ENCODE measurements around the gene MYADML2. TPM values are rescaled to one million over a fixed set of nuclear protein-coding genes. Genes with fewer than 3 reads are reported as not detected.

Gene MYADML2
- total RNA-seq, 1 experiment from 2014 or later: 0.22 TPM

DNA sequence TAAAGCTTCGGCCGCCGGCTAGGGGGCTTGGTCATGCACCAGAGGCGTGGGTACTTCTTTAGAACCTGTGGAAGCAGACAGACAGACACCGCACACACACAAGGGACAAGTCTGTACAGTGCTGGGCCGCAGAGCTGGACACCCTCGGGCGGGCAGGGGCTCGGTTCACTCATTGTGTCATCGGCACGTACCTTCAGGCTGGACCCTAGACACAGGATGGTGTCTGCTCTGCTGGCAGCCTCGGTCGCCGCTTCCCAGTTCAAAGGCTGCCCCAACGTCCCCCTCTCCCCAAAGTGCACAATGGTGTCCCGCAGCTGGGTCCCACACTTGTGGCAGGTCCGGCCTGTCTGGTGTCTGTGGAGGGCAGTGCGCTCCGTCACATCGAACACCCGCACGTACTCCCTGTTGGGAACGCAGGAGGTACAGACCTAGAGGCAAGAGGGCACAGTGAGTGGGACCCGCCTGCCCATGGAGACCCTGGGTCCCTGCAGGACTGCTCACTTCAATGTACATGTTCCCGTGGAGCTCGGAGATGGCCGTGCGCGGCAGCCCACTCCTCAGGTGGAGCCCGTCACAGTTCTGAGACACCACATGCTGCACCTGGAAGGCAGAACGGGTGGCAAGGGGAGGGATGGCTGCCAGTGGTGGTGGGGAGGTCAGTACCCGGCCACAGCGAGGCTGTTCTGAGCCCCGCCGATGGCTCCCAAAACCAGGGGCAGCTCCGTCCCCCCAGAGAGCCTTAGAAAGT lies 32.8 kb downstream of the MYADML2 start:
- no peak overlapping the region for H3K4me2 ChIP-seq (ENCODE audit: insufficient read depth, insufficient read length, low read length)
- Mint-ChIP-seq H3K36me3 (ENCODE audit: insufficient read depth in 1 of 3, low read depth in 3 of 3) (peaks cover 17 to 40% (median 38%) of the 10 kb centered on the region in 3 experiments; a peak in 6 of 7 replicates), H3K4me3 (no peak overlapping the region), H3K27ac (no peak overlapping the region), H3K9me3 (no peaks in the 10 kb centered on the region; a peak in 1 of 5 replicates), H3K27me3 (ENCODE audit: low read depth) (no peaks in the 10 kb centered on the region), H3K4me1 (peaks cover 11 to 16% of the 10 kb centered on the region in 2 experiments)
- no peaks in the 10 kb centered on the region for H3K9me3 ChIP-seq (ENCODE audit: control insufficient read depth, low read depth, low read length)
- no peak overlapping the region for H3K9ac ChIP-seq (ENCODE audit: extremely low read depth, insufficient read length, low read length)
- no peak overlapping the region for H2BK120ac ChIP-seq (ENCODE audit: low read depth, low read length, poor library complexity, severe bottlenecking)
- H3K56ac ChIP-seq (ENCODE audit: insufficient read length, low read depth, low read length): no peak overlapping the region
- no peaks in the 10 kb centered on the region for H3K4me1 ChIP-seq (ENCODE audit: insufficient read depth, low read length)
- no peak overlapping the region for H3K23ac ChIP-seq (ENCODE audit: insufficient read length, low read depth, low read length)
- H3K18ac ChIP-seq (ENCODE audit: insufficient read length, low read depth, low read length): no peak overlapping the region
- no peak overlapping the region for H2BK15ac ChIP-seq (ENCODE audit: low read depth, low read length)
- peaks cover 11% of the 10 kb centered on the region for H3K23me2 ChIP-seq (ENCODE audit: insufficient read length, low read depth, low read length, poor library complexity, severe bottlenecking)
- no peak overlapping the region for H4K8ac ChIP-seq (replicated peaks; ENCODE audit: insufficient read length, low read depth, low read length)
- H3K27ac ChIP-seq (ENCODE audit: insufficient read length, low read depth, low read length): no peak overlapping the region
- H4K20me1 ChIP-seq (ENCODE audit: control insufficient read depth, insufficient read depth, insufficient read length): no peaks in the 10 kb centered on the region
- no CpG with 5 or more reads among the region's 36 CpGs for WGBS (ENCODE audit: extremely low coverage, insufficient read length, low lambda C conversion rate)
- no peak overlapping the region for H4K5ac ChIP-seq (ENCODE audit: insufficient read length, low read depth, low read length)
- H3K79me2 ChIP-seq (ENCODE audit: insufficient read depth, low read length): no peaks in the 10 kb centered on the region; the same call in 1 of the 2 replicates
- DNase-seq: no peak
- no peak for TF ChIP-seq CTCF (conservative IDR thresholded peaks at IDR 0.05)
- H3K79me1 ChIP-seq (ENCODE audit: insufficient read depth, low read depth, low read length, poor library complexity, severe bottlenecking): no peaks in the 10 kb centered on the region
- no peak overlapping the region for H4K91ac ChIP-seq (ENCODE audit: insufficient read length, low read depth, low read length)
- H3K14ac ChIP-seq (ENCODE audit: insufficient read depth, low read length): no peak overlapping the region
- H3K27me3 ChIP-seq (ENCODE audit: insufficient read depth, low read length): no peaks in the 10 kb centered on the region
- no peak overlapping the region for H3T11ph ChIP-seq (ENCODE audit: low read length)
- no peak overlapping the region for H2AK5ac ChIP-seq (ENCODE audit: insufficient read length, low read length)
- H3K4ac ChIP-seq (ENCODE audit: low read depth, low read length): no peak overlapping the region
- H2BK20ac ChIP-seq (ENCODE audit: low read depth, low read length, poor library complexity, severe bottlenecking): no peak overlapping the region
- H2BK5ac ChIP-seq (ENCODE audit: insufficient read length, low read length): no peak overlapping the region
- no peak overlapping the region for H2AFZ ChIP-seq (ENCODE audit: low read length)
- no peak overlapping the region for H2BK12ac ChIP-seq (ENCODE audit: insufficient read length, low read depth, low read length)

All from H9 (cell line).